ENCODE results near the gene ST8SIA4.

The ST8SIA4 gene

GRCh38 chr5:100872408-100873190 lies 30.5 kb downstream of the ST8SIA4 start:
- DNase-seq (ENCODE audit: low read depth): no peak

DNA sequence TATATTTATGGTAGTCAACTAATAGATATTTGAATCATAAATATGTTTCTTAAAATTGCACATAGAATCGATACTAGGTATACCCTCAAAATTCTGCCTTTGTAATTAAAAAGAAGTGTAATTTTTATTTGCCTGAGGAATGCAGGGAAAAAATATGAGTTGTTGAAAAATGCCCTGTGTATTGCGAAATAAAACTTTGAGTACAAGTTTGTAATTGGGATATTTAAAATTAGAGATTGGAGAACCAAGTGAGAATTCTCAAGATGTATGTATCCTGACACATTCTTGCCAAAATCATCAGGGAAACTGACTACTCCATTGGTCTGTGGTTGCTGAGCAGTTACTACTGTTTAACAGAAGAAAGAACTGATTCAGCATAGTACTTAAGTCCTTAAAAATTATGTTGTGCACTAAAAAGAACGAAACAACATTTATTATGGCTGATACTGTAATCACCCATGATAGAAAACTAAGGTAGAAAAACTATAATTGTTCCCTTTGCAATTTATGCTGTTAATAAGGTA lies 36.0 kb downstream of the ST8SIA4 start:
- no peak for DNase-seq (ENCODE audit: low read depth)

DNA sequence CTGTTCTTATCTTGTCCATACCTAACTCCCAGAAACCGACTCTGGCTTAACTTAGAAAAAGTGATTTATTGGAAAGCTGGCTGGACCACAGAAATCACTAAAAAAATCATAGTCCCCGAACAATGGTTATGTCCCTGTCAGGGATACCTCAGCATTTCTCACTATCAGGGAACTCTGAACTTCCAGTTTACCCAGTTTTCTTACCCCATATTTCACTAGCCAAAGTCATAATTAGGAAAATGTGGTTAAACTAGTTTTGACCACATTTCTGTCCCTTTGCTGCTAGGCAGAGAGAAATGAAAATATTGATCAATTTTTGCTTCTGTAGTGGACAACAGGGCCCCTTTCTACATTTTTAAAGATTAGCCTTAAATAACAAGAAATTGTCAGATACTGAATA lies 38.2 kb downstream of the ST8SIA4 start:
- no peak for DNase-seq (ENCODE audit: low read depth)

DNA sequence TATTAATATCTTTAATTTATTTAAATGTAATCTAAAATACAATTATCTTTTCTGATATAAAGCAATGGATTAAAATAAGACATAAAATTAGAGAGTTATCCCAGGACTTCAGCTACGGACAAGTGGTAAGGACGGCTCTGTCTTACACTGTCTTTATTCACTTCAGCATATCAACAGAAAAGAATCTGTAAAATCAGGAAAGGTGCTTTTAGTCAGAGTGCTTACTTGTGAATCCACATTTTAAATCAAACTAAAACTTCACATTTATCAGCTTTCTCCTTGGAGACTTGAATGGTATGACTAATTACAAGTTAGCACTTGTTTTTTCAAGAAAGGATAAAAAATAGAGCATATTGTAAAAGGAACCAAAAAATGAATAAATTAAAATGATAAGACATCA lies 39.3 kb downstream of the ST8SIA4 start:
- no peak for DNase-seq (ENCODE audit: low read depth)

DNA sequence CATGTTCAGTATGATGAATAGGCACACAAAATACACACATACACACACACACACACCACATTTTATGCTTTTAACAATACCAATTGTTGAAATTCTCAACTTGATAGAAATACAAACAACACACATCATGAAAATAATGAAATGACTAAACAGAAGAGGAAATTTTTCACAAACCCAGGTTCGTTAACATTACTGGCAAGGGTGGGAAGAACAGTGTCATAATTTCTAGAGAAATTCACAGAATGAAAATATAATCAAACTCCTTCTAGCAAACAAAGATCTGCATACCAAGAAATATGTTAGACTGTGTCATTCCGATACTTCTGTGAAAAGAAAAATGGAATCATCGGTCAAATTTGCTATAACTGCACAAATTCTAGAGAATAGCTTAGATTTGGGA lies 41.9 kb downstream of the ST8SIA4 start:
- no peak for DNase-seq (ENCODE audit: low read depth)

- DNase-seq (ENCODE audit: low read depth): no peak
These were observed 42.7 kb downstream of the ST8SIA4 start for GRCh38 chr5:100860407-100860806.

GRCh38 chr5:100858987-100859545 lies 44.0 kb downstream of the ST8SIA4 start:
- DNase-seq (ENCODE audit: low read depth): no peak

DNA sequence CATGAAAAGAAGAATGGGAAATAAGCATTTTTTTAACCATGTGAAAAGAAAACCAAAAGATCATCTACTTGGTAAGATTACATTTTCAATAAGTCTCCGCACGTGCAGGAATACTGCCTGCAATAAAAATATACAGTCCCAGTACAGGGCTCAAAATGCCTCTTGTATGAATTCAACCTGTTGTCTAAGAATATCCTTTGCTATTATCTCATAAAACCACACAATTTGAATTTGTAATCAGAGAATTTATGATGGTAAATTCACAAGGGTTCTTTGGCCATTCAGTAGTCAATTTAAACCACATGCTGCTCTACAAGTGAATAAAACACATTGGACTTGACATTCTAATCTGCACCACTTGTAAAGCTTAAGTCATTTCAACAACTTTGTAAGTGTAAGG lies 46.6 kb downstream of the ST8SIA4 start:
- DNase-seq (ENCODE audit: low read depth): no peak

DNA sequence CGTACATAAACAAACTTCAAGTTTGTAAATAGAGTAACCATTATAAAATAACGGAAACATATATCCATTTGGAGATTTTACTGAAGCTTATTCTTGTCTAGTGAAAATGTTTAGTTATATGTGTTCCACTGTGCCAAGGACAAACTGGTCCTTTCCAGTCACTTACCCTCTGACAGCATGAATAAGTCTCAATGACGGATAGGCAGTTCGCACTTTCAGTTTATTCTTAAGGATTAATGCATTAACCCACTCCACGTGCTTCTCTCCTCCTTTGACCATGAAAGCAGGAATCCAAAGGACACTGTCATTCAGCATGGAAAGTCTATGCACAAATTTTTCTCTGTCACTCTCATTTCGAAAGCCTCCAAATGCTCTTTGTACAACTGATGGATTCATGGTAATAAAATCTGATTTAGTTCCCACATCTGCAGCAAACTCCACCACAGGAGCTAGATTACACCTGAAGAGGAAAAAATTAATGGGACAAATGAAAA lies 47.1 kb downstream of the ST8SIA4 start:
- no peak for DNase-seq (ENCODE audit: low read depth)

GRCh38 chr5:100855295-100855694 lies 47.8 kb downstream of the ST8SIA4 start:
- DNase-seq (ENCODE audit: low read depth): no peak

DNA sequence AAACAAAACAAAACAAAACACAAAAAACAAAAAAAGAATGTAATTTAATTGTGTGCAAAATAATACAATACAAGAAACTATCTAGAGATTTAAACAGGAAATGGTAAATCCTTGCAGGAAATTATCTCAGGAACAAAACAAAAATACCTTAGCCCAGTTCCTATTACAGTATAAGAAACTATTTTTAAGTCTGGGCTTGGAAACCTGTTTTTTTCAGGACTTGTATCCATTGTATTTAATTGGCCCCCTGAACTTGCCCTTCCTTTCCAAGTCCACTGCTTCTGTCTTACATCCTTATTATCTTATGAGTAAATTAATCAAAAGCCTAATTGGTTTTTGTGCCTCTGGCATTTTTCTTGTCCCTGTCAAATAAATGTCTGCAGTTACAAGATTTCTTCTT lies 48.5 kb downstream of the ST8SIA4 start:
- no peak for DNase-seq (ENCODE audit: low read depth)

- DNase-seq (ENCODE audit: low read depth): no peak
These were observed 49.5 kb downstream of the ST8SIA4 start for GRCh38 chr5:100853582-100853981.

DNA sequence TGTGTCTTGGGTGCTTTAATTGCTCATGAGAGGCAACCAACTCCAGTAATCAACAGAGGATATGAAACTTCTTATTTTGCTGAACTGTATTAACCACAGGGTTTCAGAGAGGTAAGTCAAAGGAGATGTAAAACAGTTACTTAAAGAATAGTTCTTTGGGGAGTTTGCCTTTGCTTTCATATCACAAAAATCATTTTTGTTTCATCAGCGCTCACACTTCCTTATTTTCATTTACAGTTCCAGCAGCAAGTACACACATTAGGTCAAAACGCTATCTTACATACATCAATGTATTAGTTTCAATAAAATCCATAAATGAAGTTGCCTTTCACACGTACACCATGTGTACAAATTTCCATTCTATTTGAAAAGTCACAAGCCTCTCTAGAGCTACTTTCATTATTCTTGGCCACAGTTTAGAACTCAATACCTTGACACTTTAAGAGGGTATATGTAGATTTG lies 50.1 kb downstream of the ST8SIA4 start:
- DNase-seq (ENCODE audit: low read depth): no peak

DNA sequence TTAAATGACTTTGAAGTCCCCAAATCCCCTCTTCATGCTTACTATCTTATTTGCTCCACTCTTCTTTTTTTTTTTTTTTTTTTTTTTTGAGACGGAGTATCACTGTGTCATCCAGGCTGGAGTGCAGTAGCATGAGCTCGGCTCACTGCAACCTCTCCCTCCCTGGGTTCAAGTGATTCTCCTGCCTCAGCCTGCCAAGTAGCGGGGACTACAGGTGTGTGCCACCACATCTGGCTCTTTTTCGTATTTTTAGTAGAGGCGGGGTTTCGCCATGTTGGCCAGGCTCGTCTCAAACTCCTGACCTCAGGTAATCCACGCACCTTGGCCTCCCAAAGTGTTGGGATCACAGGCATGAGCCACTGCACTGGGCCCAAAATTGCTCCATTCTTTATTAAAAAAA lies 51.0 kb downstream of the ST8SIA4 start:
- no peak for DNase-seq (ENCODE audit: low read depth)

GRCh38 chr5:100846772-100847171 lies 56.3 kb downstream of the ST8SIA4 start:
- no peak for DNase-seq (ENCODE audit: low read depth)

DNA sequence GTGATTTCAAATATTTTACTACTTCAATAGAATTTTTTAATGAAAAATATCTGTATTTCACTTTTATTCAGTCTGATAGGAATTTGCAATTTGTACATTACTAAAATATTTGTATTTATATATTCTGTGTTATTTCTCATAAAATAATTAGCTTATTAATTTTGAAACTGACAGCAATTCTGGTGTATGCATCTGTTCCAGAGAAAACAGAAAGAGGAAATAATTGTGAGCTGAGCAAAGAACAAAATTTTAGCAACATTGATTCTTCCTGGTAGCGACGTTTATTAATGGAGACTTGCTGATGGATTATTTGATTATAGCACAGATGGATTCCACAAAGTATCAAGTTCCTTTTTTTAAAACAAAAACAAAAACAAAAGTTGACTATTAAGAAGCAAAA lies 61.0 kb downstream of the ST8SIA4 start:
- DNase-seq (ENCODE audit: low read depth): no peak

- no peak for DNase-seq (ENCODE audit: low read depth)
These were observed 61.6 kb downstream of the ST8SIA4 start for GRCh38 chr5:100841358-100842076.

DNA sequence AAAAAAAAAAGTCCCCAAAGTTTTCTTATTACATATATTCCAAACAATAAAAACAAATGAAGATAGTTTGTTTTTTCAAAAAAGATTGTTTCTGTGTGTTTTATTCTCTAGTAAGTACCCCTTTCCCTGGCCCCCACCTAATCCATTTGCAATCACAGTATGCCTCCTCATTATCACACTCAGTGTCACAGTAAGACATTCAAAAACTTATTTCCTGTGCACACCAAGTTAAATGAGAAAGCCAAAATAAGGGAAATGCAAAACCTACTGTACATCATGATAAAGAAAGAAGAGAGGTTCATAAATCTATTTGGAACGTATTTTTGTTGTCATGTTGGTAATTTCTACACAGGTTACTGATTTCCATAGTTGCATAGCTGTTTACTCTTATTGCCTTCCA lies 62.3 kb downstream of the ST8SIA4 start:
- no peak for DNase-seq (ENCODE audit: low read depth)

- DNase-seq (ENCODE audit: low read depth): peak; percentile 55
These were observed 62.7 kb downstream of the ST8SIA4 start for GRCh38 chr5:100840370-100840769.

- peak; percentile 26 for DNase-seq (ENCODE audit: low read depth)
These were observed 65.0 kb downstream of the ST8SIA4 start for GRCh38 chr5:100838048-100838473.

DNA sequence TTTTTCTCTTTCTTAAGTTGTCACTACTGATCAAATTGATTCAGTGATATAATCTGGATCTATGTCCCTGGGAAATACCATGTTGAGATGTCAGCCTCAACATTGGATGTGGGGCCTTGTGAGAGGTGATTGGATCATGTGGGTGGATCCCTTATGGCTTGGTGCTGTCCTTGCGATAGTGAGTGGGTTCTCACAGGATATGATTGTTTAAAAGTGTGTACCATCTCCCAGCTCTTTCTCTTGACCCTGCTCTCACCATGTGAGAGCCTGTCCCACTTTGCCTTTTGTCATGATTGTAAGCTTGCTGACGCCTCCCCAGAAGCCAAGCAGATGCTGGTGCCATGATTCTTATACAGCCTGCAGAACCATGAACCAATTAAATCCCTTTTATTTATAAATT lies 68.6 kb downstream of the ST8SIA4 start:
- DNase-seq (ENCODE audit: low read depth): no peak
